Ureter (tissue), 1 donor: ENCODE results near the gene PCDH1. TPM values are rescaled to one million over a fixed set of nuclear protein-coding genes. Genes with fewer than 3 reads are reported as not detected.

Experiments used
- DNase-seq: peaks from one replicate; pipeline ENCODE4 v3.0.0-alpha.2; 2020; ENCODE audit warnings: low spot score
- total RNA-seq: library from RNA; stranded (reverse); gene quantifications from one replicate; pipeline ENCODE4 v1.2.4, GENCODE V29; 2023
- donor health status: DM: yes; HTN: yes; CAD: no.

Gene PCDH1
- total RNA-seq, 1 donor from 2014 or later = 127 TPM

DNA sequence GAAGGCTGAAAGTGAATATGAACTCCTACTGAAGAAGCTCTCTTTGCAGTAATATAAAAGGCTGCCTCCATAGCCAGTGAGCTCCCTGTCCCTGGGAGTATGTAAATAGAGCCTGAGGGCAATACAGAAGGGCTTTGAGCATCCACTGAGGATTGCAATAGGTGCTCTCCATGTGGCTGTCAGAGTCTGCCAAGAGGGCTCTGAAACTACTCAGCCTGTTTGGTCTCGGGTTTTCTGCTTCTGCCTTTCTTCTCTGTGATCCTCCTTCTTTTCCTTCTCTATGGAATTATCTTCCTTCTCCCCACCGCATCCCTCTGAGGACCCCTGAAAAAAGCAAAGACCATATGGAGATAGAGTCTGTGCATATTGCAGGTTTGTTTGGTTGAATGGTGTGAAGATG, 69.4 kb downstream of the PCDH1 start:
- no peak for DNase-seq

- no peak for DNase-seq
Observed at GRCh38 chr5:141807732-141808131, 70.5 kb downstream of the PCDH1 start.

DNA sequence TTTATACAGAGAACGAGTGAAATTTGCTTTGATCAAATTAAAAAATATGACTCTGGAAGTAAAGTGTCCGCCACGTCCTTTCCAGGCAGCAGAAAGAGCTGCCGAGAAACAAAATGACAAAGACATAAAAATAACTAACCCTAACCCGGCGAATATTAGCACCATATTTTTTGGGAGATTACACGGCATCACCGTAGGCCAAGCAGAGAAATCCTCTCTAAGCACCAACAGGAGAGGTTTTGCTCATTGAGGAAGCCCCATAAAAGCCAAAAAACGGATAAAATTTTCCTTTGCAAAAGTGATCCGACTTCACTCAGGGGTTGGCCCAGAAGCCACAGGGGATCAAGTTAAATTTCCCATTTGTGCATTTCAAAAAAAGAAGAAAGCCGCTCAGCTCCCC, 70.9 kb downstream of the PCDH1 start:
- no peak for DNase-seq

DNA sequence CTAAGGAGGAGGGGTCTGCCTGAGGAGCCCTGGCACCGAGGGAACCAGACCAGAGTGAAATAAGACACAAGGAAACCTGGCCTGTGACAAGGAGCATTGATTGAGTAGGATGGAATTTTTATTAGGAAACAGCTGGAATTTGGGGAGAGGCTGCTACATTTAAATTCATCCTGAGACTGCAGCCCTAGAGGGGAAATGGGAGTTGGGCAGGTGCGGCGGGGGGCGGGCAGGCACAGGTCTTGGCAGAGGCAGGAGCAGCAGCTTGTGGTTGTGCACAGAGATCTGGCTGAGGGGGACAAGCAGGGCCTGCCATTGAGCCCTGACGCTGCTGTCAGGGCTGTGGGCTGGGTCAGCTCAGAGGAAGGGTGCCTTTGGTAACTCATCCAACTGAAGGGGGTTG, 71.6 kb downstream of the PCDH1 start:
- DNase-seq = no peak

- DNase-seq = no peak
Observed at GRCh38 chr5:141805874-141806595, 72.2 kb downstream of the PCDH1 start.

DNA sequence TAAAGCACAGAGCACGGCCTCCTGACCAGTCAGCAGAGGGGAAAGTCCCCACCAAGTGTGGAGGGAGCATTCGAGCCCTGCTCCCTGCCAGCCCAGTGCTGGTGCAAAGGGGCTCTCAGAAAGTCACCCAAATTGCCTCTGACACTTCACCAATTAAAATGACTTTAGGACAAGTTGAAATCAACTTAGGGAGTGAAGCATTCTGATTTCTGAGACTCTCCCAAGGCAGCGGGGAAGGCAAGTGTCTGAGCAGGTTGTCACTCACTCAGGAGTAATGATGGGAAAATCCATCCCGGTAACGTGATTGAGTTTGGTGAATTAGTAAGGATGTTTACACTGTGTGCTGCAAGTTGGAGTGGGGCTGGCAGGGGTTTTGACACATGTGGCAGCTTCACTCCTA, 73.7 kb downstream of the PCDH1 start:
- DNase-seq = no peak

Other genes with a start within 250 kb of the PCDH1 start
- gene HDAC3, start 241.6 kb downstream of the PCDH1 start, total RNA-seq = 56.0 TPM
- gene RELL2, start 241.4 kb downstream of the PCDH1 start, total RNA-seq = 4.4 TPM
- gene FCHSD1, start 227.0 kb downstream of the PCDH1 start, total RNA-seq = 33.5 TPM
- gene ARAP3, start 196.2 kb downstream of the PCDH1 start, total RNA-seq = 39.2 TPM
- gene DELE1, start 45.5 kb upstream of the PCDH1 start, total RNA-seq = 109 TPM
- 7.4 TPM for gene PCDH12, start 79.8 kb upstream of the PCDH1 start, total RNA-seq
- 59.3 TPM for gene RNF14, start 90.7 kb upstream of the PCDH1 start, total RNA-seq
- gene GNPDA1, start 134.6 kb upstream of the PCDH1 start, total RNA-seq = 60.0 TPM
- gene NDFIP1, start 230.4 kb upstream of the PCDH1 start, total RNA-seq = 69.6 TPM